GM21723 (cell line): Measurements from ENCODE around the gene CENPN.
A peak's percentile ranks its signal among the peaks of the same experiment; 100 is the strongest.

ENCODE experiments used
- ATAC-seq: cut with Tn5 transposase; IDR thresholded peaks from one replicate; pipeline ENCODE4 v1.9.1; 2021; ENCODE audit warnings: mild to moderate bottlenecking, moderate library complexity; ENCODE audit not compliant: unreplicated experiment

CENPN gene, protein sequence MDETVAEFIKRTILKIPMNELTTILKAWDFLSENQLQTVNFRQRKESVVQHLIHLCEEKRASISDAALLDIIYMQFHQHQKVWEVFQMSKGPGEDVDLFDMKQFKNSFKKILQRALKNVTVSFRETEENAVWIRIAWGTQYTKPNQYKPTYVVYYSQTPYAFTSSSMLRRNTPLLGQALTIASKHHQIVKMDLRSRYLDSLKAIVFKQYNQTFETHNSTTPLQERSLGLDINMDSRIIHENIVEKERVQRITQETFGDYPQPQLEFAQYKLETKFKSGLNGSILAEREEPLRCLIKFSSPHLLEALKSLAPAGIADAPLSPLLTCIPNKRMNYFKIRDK

GRCh38 chr16:81006813-81007695 lies at the start of gene CENPN, which contains the start of gene CMC2:
CENPN (plus strand) TSS chr16:81007214; CDS start chr16:81011940, 4,726 bp downstream.
CMC2 (minus strand) TSS chr16:81006885; CDS start chr16:80997394, 9,491 bp downstream.
- peak; percentile 87 for ATAC-seq

DNA sequence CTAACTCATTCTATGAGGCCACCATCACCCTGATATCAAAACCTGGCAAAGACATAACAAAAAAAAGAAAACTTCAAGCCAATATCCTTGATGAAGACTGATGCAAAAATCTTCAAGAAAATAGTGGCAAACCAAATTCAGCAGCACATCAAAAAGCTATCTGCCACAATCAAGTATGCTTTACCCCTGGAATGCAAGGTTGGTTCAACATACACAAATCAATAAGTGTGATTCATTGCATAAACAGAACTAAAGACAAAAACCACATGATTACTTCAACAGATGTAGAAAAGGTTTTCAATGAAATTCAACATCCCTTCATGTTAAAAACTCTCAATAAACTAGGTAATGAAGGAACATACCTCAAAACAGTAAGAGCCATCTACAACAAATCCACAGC lies 48.7 kb upstream of the CENPN start:
- no peak for ATAC-seq

GRCh38 chr16:80962879-80963278 lies 44.1 kb upstream of the CENPN start:
- ATAC-seq, result no peak

GRCh38 chr16:80964351-80964750 lies 42.7 kb upstream of the CENPN start:
- ATAC-seq, result no peak

DNA sequence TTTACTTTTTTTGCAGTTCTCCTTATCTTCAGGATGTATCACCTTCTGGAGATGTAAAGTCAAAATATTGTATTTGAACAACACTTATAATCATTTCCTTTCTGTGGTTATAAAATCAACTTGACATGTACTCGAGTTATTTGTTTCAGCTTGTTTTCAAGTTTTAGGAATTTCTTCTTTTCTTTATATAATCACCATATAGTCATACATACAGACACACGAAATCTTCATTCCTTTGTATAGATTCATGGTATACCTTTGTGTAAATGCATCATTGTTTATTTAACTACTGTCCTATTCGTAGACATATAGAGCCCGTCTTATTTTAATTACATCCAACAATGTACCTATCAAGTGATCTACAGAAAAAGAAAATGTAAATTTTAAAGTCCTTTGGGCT lies 40.4 kb upstream of the CENPN start:
- ATAC-seq, result no peak

- ATAC-seq, result no peak
Observed at GRCh38 chr16:80968386-80969113, 38.5 kb upstream of the CENPN start.

- no peak for ATAC-seq
Observed at GRCh38 chr16:80969114-80969484, 37.9 kb upstream of the CENPN start.

DNA sequence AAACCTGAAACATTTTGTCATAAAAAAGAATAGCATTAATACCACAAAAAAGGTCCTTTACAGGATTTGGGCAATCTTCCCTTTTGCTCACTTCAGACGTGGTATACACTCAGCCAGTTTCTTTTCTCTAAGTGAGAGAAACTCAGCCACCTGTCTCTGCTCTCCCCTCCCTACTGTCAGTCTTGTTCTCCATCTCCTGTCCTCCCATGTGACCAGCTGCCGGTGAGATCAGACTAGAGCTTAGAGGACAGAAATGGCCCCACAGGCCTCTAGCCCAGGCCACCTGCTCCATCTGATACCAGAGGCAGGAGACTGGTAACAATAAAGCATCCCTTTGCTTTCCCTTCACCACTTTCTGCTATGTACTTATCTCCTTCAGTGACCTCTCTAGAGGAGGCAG lies 35.2 kb upstream of the CENPN start:
- peak; percentile 81 for ATAC-seq

DNA sequence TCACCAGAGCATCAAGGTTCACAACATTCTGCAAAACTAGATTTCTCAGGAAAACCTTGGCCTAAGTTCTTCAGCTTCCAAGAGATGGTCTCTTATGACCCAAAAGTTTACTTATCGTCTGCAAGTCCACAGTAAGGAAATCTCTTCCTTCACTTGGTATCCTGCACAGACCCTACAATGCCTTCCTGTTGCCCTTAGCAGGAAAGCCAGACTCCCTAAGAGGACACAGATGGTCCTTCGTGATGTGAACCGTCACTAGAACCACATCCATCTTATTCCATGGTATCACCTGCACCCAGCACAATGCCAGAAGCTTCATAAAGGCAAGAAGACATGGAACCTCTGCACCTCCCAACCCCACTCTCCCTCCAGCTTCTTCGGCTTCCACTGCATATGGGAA lies 34.4 kb upstream of the CENPN start:
- ATAC-seq, result no peak

DNA sequence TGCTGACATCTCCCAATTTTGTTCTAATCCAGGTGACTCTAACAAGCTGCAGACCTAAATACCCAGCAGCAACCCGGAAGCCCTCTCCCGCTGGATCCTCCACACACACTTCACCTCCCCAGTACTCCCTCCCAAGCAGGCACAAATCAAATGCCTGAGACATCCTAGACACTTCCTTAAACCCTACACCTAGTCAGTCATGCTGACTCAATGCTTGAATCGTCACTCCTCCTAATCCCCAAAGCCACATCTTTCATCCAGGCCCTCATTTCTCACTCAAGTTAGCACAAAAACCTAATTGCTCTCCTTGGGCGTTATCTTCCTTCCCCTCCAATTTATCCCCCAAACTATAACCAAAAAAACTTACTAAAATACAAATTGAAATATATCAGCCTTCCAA lies 33.0 kb upstream of the CENPN start:
- ATAC-seq, result no peak

DNA sequence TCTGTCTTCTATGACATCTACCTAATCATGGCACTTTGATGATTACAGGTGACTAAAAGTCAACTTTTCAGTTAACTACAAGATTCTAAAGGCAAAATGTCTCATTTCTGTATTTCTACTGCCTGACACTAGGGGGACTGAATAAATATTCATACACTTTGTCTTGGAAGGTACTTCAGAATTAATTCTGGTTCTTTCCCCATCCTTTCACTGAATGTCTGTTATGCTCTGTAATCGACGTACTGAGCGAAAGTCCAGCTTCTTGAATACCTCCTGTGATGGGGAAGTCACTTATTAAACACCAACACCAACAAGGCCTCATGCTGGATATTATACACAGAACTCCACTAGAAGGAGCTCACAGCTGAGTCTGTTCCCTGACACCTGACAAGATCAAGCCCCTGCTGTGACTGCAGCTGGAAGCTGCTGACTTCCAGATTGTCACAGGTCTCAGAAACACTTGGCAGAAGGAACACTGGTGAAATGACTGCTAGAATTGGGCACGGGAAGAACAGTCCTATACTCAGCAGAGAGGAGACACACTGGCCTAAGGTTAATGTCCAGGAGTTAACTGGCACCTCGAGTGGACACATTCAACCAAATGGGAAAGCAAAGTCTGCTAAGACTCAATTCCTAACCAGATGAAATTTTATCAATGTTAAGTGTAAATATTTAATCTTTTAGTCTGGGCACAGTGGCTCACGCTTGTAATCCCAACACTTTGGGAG lies 32.2 kb upstream of the CENPN start:
- ATAC-seq, result no peak

DNA sequence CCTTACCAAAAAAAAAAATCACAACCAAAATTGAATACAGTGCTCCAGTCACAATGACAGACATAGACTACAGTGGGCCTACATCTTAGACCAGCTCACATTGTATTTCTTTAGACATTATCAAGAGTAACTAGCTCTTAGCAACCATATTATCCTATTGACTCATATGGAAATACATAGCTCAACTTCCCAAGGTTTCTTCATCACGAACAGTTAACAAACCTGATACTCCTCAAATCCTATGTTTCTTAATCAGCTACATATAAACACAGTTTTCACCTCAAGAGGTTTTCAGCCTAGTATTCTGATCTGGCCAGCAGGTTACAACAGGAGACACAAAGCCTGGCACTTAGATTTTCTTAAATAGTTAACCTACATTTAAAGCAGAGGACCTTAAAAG lies 30.1 kb upstream of the CENPN start:
- ATAC-seq, result no peak

GRCh38 chr16:80981103-80981502 lies 25.9 kb upstream of the CENPN start:
- no peak for ATAC-seq

DNA sequence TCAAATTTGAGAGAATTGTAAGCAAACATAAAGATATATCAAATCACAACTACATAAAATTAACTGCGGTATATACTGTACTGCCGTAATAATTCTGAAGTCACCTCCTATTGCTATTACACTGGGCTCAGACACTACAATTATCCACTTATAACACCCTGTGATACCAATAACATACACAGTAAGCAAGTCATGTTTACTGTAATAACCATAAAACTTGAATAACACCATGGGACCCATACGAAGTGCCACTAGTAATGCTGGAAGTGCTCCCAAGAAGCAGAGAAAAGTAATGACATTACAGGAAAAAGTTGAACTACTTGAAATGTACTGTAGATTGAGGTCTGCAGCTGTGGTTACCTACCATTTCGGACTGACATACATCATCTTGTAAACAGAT lies 24.4 kb upstream of the CENPN start:
- no peak for ATAC-seq

GRCh38 chr16:80984124-80984892 lies 22.7 kb upstream of the CENPN start:
- ATAC-seq, result no peak

DNA sequence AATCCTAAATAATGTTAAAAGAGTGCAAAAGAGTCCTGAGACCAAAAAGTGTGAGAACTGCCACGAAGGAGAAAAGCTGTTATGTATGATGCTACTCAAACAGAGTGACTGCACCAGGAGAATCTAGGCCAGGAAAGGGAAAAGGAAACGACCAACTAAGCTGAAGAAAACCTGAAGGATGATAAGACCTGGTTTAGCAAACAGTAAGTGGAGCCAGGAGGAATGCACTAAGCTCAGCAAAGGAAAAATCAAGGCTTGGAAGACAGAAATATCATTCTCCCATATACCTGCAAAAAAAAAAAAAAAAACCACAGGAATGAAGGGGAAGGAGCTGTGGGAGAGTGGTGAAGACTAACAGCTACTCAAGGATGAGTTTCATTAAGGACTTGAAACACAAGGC lies 21.4 kb upstream of the CENPN start:
- no peak for ATAC-seq

- no peak for ATAC-seq
Observed at GRCh38 chr16:80986557-80986956, 20.5 kb upstream of the CENPN start.

DNA sequence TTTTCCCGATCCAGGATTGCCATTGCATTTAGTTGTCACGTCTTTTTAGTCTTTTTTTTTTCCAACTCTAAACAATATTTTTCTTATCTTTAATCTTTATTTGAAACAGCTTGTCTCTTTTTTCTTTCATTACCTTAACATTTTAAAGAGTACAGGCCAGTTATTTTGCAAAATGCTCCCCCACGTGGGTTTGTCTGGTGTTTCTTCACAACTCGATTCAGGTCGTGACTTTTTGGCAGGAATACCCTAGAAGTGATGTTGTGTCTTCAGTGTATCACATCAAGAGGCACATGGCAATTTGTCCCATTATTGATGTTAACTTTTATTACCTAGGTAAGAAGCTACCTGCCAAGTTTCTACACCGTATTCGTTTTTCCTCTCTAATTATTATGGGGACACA lies 18.3 kb upstream of the CENPN start:
- ATAC-seq, result no peak

GRCh38 chr16:80989801-80990200 lies 17.2 kb upstream of the CENPN start:
- ATAC-seq, result no peak

DNA sequence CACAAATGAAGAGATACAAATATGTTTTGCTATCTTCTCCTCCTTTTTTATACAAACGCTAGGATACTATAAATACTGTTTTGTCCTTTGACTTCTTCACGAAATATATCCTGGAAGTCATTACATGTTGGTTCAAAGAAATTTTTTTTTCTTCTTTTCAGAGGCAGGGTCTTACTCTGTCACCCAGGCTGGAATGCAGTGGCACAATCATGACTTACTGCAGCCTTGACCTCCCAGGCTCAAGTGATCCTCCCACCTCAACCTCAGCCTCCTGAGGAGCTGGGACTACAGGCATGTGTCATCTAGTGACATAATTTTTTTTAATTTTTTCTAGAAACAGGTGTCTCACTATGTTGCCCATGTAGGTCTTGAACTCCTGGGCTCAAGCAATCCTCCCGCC lies 16.4 kb upstream of the CENPN start:
- ATAC-seq, result no peak
